Neural progenitor cell (in vitro differentiated cells): ENCODE measurements around the gene APBB2.
A peak's percentile ranks its signal among the peaks of the same experiment; 100 is the strongest.

Experiments
- EZH2 ChIP-seq: fragments of 200-600 bp; sonication (generic); IDR thresholded peaks from 2 replicates; pipeline ENCODE4 v1.6.1; 2017; ENCODE audit warnings: antibody characterized with exemption, mild to moderate bottlenecking, moderate library complexity
- EZH2phosphoT487 ChIP-seq: fragments of 200-600 bp; sonication (generic); IDR thresholded peaks from 2 replicates; pipeline ENCODE4 v1.6.1; 2017; ENCODE audit warnings: antibody characterized with exemption
- TF ChIP-seq, protein P1 (sequence below): fragments of 200-600 bp; sonication (generic); IDR thresholded peaks from 2 replicates; pipeline ENCODE4 v1.5.1; 2017; ENCODE audit warnings: antibody characterized with exemption, mild to moderate bottlenecking

DNA sequence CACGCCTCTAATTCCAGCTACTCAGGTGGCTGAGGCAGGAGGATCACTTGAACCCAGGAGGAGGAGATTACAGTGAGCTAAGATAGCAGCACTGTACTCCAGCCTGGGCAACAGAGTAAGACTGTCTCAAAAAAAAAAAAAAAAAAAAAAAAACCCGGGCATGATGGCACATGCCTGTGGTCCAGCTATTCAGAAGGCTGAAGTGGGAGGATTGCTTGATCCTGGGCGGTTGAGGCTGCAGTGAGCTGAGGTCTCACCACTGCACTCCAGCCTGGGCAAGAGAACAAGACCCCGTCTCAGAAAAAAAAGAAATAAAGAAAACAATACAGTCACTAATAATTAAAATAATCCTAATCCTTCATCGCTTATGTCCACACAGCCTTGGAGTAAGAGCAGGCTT is 68.1 kb downstream of the APBB2 start:
- TF ChIP-seq, protein P1, sequence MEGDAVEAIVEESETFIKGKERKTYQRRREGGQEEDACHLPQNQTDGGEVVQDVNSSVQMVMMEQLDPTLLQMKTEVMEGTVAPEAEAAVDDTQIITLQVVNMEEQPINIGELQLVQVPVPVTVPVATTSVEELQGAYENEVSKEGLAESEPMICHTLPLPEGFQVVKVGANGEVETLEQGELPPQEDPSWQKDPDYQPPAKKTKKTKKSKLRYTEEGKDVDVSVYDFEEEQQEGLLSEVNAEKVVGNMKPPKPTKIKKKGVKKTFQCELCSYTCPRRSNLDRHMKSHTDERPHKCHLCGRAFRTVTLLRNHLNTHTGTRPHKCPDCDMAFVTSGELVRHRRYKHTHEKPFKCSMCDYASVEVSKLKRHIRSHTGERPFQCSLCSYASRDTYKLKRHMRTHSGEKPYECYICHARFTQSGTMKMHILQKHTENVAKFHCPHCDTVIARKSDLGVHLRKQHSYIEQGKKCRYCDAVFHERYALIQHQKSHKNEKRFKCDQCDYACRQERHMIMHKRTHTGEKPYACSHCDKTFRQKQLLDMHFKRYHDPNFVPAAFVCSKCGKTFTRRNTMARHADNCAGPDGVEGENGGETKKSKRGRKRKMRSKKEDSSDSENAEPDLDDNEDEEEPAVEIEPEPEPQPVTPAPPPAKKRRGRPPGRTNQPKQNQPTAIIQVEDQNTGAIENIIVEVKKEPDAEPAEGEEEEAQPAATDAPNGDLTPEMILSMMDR: no peak
- TF ChIP-seq EZH2 (no peak), EZH2phosphoT487 (peak; percentile 5)
